ENCODE measurements around the gene LZTR1. TPM values are rescaled to one million over a fixed set of nuclear protein-coding genes. Genes with fewer than 3 reads are reported as not detected.

LZTR1 gene
- total and polyA plus RNA-seq, 3 donors from 2014 or later: 32.4 to 61.6 (median 61.5) TPM

DNA sequence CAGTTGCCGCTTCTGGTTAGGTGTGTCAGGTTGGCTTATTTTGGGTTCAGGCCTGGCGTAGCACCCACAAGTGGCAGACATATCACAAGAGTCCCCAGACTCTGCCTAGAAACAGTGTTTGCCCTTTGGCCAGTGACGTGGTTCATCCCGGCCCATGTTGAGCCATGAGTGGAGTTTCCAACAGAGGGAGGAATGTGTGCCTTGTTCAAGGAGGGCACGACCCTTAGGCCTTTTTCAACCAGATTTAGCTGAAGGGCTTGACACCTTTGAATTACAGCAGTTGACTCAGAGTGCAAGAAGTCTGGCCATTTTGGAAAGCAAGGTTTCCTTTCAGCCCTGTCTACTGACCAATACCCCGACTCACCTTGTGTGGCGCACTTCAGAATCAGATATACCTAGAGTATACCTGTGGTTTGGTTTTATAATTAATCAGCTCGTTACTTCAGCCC, 30.1 kb upstream of the LZTR1 start:
- intact Hi-C loops (cut with DNase I; ENCODE audit: low total_unique reads): no loop called here

DNA sequence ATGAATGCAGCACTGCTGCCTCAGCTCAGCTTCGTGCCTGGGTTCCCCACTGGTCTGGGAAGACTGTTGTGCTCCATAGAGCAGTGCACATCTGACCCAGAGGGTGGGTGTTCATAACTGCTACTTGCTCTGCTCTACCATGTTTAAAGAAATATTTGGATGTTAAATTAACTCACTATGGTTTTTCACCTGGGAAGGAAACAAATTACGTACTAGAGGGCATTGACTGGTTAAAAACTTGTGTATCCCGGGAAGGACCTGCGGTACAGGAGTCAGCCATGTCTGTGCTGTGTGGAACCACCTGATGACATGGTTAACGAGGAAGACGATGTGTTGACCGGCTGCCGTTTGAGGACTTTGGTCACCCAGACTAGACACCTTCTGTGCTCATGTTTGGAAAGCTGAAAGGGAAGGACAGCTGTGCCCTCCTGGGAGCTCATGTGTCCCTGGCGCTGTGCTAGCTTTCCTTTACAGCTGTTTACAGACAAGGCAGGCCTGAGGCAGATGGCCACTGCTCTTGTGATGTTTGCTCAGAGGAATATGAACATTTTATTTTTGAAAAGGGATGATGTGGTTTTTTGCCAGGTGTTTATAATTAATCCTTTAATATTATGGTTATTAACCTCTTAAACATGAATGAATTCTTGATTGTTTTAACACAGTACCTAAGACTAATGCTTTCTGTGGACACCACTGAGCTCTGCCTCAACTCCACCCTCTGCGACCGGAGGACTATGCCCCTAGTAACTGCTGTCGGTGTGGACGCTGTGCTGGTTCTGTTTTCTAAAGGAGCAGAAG, 29.4 kb upstream of the LZTR1 start:
- no peak overlapping the region for H3K27ac ChIP-seq
- no peaks in the 10 kb centered on the region for H3K9me3 ChIP-seq
- TF ChIP-seq, protein P1, sequence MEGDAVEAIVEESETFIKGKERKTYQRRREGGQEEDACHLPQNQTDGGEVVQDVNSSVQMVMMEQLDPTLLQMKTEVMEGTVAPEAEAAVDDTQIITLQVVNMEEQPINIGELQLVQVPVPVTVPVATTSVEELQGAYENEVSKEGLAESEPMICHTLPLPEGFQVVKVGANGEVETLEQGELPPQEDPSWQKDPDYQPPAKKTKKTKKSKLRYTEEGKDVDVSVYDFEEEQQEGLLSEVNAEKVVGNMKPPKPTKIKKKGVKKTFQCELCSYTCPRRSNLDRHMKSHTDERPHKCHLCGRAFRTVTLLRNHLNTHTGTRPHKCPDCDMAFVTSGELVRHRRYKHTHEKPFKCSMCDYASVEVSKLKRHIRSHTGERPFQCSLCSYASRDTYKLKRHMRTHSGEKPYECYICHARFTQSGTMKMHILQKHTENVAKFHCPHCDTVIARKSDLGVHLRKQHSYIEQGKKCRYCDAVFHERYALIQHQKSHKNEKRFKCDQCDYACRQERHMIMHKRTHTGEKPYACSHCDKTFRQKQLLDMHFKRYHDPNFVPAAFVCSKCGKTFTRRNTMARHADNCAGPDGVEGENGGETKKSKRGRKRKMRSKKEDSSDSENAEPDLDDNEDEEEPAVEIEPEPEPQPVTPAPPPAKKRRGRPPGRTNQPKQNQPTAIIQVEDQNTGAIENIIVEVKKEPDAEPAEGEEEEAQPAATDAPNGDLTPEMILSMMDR (IDR thresholded peaks at IDR 0.05): no peak
- TF ChIP-seq POLR2A (IDR thresholded peaks at IDR 0.05): no peak
- H3K4me3 ChIP-seq: no peak overlapping the region
- H3K27me3 ChIP-seq: no peaks in the 10 kb centered on the region
- H3K4me1 ChIP-seq: no peaks in the 10 kb centered on the region
- DNase-seq: no peak
- 83 to 90% methylated on average over 13 of the region's 13 CpGs for WGBS, 2 donors
- intact Hi-C loops (cut with DNase I; ENCODE audit: low total_unique reads): no loop called here
- H3K36me3 ChIP-seq (ENCODE audit: low read depth, missing control alignments): no peaks in the 10 kb centered on the region

More for the DNA sequence above, 30.1 kb upstream of the LZTR1 start:
- 90 to 91% methylated on average over 8 of the region's 8 CpGs for WGBS, 2 donors
- H3K4me1 ChIP-seq: no peaks in the 10 kb centered on the region
- no peak overlapping the region for H3K4me3 ChIP-seq
- TF ChIP-seq, protein P1 (IDR thresholded peaks at IDR 0.05): no peak
- no peak for TF ChIP-seq POLR2A (IDR thresholded peaks at IDR 0.05)
- H3K36me3 ChIP-seq (ENCODE audit: low read depth, missing control alignments): no peaks in the 10 kb centered on the region
- no peak overlapping the region for H3K27ac ChIP-seq
- no peaks in the 10 kb centered on the region for H3K9me3 ChIP-seq
- DNase-seq: no peak
- H3K27me3 ChIP-seq: no peaks in the 10 kb centered on the region

DNA sequence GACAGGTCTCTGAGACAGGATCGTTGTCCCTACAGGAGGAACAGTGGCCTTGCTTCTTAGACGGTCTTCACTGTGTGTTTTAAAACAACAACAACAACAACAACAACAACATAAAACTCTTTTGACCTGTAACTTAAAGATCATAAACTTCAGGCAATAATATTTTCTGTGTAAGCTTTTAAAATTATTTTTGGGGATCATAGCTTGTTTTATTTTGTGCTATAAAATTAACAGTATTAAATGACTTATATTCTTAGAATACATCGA, 28.8 kb upstream of the LZTR1 start:
- TF ChIP-seq POLR2A (IDR thresholded peaks at IDR 0.05): no peak
- TF ChIP-seq, protein P1 (IDR thresholded peaks at IDR 0.05): no peak
- Histone ChIP-seq H3K4me3 (no peak overlapping the region), H3K9me3 (no peaks in the 10 kb centered on the region), H3K36me3 (ENCODE audit: low read depth, missing control alignments) (no peaks in the 10 kb centered on the region), H3K27ac (no peak overlapping the region), H3K27me3 (no peaks in the 10 kb centered on the region), H3K4me1 (no peaks in the 10 kb centered on the region)
- intact Hi-C loops (cut with DNase I; ENCODE audit: low total_unique reads): no loop called here
- no peak for DNase-seq
- WGBS, 2 donors: 72 to 76% methylated on average over 3 of the region's 3 CpGs

DNA sequence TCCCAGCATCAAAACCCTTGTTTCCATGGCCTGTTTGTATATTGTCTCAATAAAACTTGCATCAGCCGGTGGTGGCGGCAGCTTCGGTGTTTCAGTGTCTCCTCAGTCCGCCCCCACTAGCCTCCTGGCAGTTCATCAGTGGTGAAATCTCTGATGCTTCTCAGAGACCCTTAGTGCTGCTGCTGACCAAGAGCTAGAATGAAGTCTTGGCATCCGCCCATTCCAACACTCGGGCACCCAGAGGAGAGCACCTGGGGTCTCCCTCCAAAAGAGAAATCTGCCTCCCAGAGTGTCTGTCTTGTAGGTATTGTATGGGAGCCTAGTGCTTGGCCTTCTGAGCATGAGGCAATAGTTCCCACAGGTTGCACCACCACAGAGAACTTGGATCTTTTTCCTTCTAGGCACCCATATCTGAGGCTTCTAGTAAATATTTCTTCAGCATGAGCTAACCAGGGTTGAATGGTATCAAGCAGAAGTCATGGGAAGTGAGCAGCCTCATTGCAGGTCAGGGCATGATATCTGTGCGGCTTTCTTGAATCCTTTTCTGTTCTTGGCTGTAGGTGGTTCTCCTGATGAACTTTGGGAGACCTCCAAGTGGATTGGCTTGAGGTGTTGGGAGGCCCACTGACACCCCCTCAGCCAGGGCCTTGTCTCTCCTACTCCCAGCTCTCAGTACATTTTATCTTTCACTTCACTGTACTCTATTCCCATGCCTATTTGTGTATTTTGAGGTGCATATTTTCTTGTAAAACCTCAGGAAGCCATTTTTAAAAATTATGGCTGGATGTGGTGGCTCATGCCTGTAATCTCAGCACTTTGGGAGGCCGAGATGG, 28.2 kb upstream of the LZTR1 start:
- Histone ChIP-seq H3K4me3 (no peak overlapping the region), H3K9me3 (no peaks in the 10 kb centered on the region), H3K4me1 (no peaks in the 10 kb centered on the region), H3K36me3 (ENCODE audit: low read depth, missing control alignments) (no peaks in the 10 kb centered on the region), H3K27ac (no peak overlapping the region), H3K27me3 (no peaks in the 10 kb centered on the region)
- TF ChIP-seq, protein P1 (IDR thresholded peaks at IDR 0.05): no peak
- TF ChIP-seq POLR2A (IDR thresholded peaks at IDR 0.05): no peak
- no peak for DNase-seq
- 90 to 97% methylated on average over 6 to 8 of the region's 8 CpGs for WGBS, 2 donors
- intact Hi-C loops (cut with DNase I; ENCODE audit: low total_unique reads): no loop called here

Measured in testis (tissue), 3 donors.